Cardiac fibroblast (primary cell): Measurements from ENCODE around the gene PEAK1.
"Not testable (repeated sequence)": the region's sequence is repeated elsewhere in the genome, so short reads cannot be mapped to it uniquely, and the experiment has no call there.

Experiments used
- DNase-seq, 2 donors: peaks; one replicate each; pipeline versions ENCODE4 v3.0.0 to v3.0.0-alpha.2; 2010; ENCODE audit warnings: low read depth in 2 of 2
- H3K4me3 ChIP-seq, 2 donors: replicated peaks in 1 of 2; 1 replicate in 1 of 2; 2 replicates in 1 of 2; pipeline ENCODE4 v1.5.1; 2011; ENCODE audit warnings: low read depth in 2 of 2, low read length in 2 of 2, mild to moderate bottlenecking in 2 of 2, moderate library complexity in 1 of 2
- TF ChIP-seq, protein P1 (sequence below): IDR thresholded peaks from one replicate; pipeline ENCODE4 v1.5.1; 2011; ENCODE audit warnings: low read depth, mild to moderate bottlenecking, low read length, inconsistent platforms

The PEAK1 gene

DNA sequence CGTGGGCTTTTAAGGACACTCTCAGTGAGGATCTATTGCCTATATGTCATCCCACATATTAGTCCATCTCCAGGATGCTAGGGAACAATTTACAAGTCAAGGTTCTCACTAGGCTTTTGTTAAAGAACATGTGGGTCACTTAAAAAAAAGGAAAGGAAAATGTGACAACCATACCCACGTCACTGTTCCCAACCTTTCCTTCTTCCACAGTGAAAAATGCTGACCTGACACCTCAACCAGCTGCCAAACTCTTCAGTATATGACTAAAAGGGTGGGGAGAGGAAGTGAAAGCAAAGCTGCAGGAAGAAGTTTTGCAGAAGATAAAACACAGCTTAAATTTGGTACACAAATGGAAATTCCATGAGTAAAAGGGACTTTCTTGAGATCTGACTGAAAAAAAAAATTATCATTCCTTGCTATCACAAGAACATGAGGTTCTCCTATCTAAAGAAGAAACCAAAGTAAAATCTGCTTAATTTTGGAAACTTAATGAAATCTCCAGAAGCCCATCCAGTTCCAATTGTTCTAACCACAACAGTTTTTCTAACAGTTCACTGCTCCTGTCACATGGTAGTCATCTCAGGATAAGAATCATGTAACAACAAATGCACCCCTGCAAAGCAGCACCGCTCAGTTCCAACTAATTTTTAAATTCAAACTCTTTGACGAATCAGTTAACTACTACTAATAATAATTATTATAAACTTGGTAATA is 232.0 kb downstream of the PEAK1 start:
- H3K4me3 ChIP-seq = no peak overlapping the region
- TF ChIP-seq, protein P1, sequence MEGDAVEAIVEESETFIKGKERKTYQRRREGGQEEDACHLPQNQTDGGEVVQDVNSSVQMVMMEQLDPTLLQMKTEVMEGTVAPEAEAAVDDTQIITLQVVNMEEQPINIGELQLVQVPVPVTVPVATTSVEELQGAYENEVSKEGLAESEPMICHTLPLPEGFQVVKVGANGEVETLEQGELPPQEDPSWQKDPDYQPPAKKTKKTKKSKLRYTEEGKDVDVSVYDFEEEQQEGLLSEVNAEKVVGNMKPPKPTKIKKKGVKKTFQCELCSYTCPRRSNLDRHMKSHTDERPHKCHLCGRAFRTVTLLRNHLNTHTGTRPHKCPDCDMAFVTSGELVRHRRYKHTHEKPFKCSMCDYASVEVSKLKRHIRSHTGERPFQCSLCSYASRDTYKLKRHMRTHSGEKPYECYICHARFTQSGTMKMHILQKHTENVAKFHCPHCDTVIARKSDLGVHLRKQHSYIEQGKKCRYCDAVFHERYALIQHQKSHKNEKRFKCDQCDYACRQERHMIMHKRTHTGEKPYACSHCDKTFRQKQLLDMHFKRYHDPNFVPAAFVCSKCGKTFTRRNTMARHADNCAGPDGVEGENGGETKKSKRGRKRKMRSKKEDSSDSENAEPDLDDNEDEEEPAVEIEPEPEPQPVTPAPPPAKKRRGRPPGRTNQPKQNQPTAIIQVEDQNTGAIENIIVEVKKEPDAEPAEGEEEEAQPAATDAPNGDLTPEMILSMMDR = no peak
- peak; percentile 82 to 87 for DNase-seq

DNA sequence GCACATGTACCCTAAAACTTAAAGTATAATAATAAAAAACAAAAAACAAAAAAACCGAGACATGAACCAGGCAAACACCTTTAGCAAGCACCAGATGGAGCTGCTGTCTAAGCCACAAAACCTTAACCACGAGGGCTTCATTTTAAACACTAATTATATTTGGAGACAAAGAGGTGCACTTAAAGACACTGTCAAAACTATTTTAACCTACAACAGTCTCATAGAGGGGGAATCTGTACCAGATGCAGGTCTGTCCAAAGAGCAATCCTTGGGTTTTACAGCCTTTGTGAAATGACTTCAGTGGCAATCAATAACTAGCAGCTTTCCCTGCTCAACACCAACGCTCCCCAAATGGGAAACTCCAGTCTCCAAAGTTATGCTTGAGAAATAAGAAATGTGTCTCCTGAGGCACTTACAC is 233.3 kb downstream of the PEAK1 start:
- no peak overlapping the region for H3K4me3 ChIP-seq
- TF ChIP-seq, protein P1 = peak; percentile 51
- peak; percentile 61 to 68 for DNase-seq

DNA sequence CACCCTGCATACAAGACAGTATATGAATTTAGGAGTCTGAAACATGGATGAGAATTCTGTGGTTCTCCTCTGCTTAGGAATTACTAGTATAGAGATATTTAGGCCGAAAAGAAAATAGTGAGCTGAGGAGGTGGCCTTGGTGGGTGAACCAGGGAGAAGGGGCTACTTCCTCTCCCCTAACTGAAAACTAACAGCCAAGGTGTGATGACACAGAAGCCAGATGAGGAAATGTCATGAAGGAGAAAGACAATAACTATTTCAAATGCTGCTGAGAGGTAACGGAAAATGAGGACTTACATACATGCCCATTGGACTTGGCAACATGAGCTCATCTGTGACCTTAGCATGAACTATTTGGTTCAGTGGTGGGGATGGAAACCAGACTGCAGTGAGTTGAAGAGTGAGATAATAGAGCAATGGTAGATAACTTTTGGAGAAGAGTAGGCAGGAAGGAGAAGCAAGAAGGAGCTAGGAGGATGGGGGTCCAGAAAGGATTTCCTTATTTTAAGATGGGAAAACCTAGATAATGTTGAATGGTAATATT is 234.6 kb downstream of the PEAK1 start:
- DNase-seq = peak in 1 of 2 donors; percentile 32
- H3K4me3 ChIP-seq = no peak overlapping the region
- TF ChIP-seq, protein P1 = no peak

DNA sequence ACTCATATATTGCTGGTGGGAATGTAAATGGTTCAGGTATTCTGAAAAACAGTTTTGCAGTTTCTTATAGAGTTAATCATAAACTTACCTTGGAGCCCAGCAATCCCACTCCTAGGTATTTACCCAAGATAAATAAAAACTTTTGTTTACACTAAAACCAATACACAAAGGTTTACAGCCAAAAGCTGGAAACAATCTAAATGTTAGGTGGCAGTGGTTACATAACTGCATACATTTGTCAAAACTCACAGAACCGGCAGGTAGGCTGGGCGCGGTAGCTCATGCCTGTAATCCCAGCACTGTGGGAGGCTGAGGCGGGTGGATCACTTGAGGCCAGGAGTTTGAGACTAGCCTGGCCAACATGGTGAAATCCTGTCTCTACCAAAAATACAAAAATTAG is 235.6 kb downstream of the PEAK1 start:
- H3K4me3 ChIP-seq, DNase-seq: not testable (repeated sequence)

DNA sequence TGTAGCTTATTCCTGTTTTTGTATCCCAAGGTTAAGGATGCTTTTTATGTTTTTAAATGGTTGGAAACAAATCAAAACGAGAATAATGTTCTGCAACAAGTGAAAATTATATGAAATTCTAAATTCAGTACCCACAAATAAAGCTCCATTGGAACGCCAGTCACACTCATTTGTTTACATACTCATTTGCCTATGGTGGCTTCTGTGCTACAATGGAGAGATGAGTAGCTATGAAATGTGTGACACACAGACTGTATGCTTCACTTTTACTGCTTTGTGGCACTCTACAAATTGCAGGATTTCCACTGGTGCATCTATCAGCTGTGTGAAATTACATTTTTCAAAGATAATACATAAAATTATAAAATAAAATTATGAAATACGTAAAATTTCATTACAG is 236.8 kb downstream of the PEAK1 start:
- TF ChIP-seq, protein P1 = no peak
- H3K4me3 ChIP-seq = no peak overlapping the region
- no peak for DNase-seq

DNA sequence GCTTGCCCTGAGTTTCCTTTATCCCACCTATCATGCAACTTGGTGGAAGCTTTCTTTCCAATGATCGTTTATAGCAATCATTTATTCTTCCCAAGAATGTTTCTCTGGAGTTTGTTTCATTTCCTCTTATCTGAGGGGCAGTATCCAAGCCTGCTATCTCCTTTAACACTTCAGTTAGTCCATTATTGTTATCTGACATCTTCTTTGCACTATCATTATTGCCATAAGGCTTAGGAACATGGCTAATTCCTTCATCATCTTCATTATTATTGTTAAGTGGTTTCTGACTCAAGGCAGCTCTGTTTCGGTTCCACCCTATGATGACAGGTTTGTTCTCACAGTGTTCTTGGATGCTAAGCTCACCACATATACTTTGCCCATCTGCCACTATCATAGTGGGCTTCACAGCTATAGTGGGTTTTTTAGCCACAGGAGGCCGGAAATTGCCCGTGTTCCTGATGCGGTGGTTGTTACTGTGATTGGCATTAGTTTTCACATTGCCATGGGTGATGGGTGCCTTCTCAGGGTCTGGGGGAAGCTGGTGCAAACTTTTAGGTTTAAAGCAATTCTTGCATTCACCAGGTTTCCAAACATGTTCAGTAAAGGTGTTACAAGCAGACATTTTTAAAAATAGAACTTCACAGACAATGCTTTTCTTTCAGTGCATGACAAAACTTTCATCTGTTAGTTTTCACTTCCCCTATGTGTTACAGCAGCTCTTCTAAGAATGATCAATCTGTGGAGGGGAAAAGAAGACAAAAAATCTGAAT is 238.4 kb downstream of the PEAK1 start:
- TF ChIP-seq, protein P1 = no peak
- no peak overlapping the region for H3K4me3 ChIP-seq

DNA sequence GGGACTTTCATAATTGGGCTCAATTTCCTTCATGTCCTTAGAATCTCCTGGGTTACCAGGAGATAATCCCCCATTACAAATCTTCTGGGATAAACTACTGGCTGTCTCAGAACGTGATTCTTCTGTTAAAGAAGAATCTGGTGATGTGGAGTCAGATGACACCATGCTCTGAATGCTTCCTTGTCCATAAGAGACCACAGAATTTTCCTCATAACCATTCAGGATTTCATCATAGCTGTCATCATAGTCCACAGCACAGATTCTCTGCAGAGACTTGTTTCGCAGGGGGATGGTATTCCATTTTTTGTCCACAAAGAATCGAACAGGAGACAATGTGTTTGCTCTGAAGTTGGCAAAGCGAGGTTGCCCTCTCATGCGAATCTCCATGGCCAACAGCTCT is 239.1 kb downstream of the PEAK1 start:
- H3K4me3 ChIP-seq = no peak overlapping the region
- TF ChIP-seq, protein P1 = no peak
- DNase-seq = peak; percentile 47 to 73

More for the DNA sequence above, 238.4 kb downstream of the PEAK1 start:
- DNase-seq = no peak
